ENCODE data around the gene ARHGAP15.

- TF ChIP-seq CTCF (IDR thresholded peaks at IDR 0.05), result no peak
- no peak for TF ChIP-seq POLR2A (IDR thresholded peaks at IDR 0.05)
Measured at GRCh38 chr2:143480601-143481236, 351.5 kb downstream of the ARHGAP15 start.
